Measurements from ENCODE around the gene POLE. TPM values are rescaled to one million over a fixed set of nuclear protein-coding genes. Genes with fewer than 3 reads are reported as not detected.
"Not testable (repeated sequence)": the region's sequence is repeated elsewhere in the genome, so short reads cannot be mapped to it uniquely, and the experiment has no call there.

Gene POLE
- total RNA-seq, 4 donors from 2014 or later: 17.8 to 42.4 (median 27.0) TPM

GRCh38 chr12:132703641-132704040, 16.5 kb upstream of the POLE start:
- H3K36me3 ChIP-seq: peaks cover 0 to 62% (median 0%) of the 10 kb centered on the region in 3 donors
- WGBS, 2 donors: 93 to 96% methylated on average over 6 to 9 of the region's 9 CpGs
- no peaks in the 10 kb centered on the region for H3K27me3 ChIP-seq
- H3K4me1 ChIP-seq: no peaks in the 10 kb centered on the region
- H3K9me3 ChIP-seq: no peaks in the 10 kb centered on the region
- intact Hi-C loops (cut with DNase I): no loop called here
- H3K4me3 ChIP-seq: no peak overlapping the region
- no peak overlapping the region for H3K27ac ChIP-seq
- no peak for TF ChIP-seq POLR2A (IDR thresholded peaks at IDR 0.05)
- DNase-seq: no peak

DNA sequence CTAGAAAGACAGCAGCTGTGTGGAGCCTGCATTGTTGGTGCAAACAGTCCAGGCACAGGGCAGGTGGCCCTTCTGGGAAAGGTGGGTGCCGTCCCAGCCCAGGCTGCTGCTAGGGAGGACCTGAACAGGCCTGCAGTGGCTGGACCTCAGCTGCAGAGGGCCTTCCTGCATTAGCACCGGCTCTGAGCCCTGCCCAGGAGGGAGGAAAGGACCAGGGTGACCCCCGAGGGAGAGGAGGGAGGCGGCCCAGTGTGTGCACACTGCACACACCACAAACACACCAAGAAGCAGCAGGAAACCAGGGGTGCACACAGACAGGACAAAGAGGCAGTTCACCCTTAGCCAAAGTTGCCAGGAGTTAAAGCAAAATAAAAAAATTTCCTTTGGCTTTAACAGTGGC, 15.5 kb upstream of the POLE start:
- no peak for TF ChIP-seq POLR2A (IDR thresholded peaks at IDR 0.05)
- TF ChIP-seq, protein P1, sequence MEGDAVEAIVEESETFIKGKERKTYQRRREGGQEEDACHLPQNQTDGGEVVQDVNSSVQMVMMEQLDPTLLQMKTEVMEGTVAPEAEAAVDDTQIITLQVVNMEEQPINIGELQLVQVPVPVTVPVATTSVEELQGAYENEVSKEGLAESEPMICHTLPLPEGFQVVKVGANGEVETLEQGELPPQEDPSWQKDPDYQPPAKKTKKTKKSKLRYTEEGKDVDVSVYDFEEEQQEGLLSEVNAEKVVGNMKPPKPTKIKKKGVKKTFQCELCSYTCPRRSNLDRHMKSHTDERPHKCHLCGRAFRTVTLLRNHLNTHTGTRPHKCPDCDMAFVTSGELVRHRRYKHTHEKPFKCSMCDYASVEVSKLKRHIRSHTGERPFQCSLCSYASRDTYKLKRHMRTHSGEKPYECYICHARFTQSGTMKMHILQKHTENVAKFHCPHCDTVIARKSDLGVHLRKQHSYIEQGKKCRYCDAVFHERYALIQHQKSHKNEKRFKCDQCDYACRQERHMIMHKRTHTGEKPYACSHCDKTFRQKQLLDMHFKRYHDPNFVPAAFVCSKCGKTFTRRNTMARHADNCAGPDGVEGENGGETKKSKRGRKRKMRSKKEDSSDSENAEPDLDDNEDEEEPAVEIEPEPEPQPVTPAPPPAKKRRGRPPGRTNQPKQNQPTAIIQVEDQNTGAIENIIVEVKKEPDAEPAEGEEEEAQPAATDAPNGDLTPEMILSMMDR (IDR thresholded peaks at IDR 0.05): no peak
- intact Hi-C loops (cut with DNase I): no loop called here

DNA sequence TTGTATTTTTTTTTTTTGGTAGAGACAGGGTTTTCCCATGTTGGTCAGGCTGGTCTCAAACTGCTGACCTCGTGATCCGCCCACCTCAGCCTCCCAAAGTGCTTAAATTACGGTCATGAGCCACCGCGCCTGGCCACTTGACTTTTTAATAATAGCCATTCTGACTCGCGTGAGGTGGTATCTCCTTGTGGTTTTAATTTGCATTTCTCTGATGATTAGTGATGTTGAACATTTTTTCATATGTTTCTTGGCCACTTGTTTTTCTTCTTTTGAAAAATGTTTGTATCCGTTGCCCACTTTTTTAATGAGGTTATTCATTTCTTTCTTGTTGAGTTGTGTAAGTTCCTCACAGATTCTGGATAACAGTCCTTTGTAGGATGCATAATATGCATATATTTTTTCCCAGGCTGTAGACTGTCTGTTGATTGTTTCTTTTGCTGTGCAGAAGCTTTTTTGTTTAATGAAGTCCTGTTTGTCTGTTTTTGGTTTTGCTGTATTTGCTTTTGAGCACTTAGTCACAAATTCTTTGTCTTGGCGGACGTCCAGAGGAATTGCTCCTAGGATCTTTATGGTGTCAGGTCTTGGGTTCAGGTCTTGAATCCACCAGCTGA, 13.2 kb upstream of the POLE start:
- TF ChIP-seq, protein P1 (IDR thresholded peaks at IDR 0.05): no peak
- TF ChIP-seq POLR2A (IDR thresholded peaks at IDR 0.05): no peak
- H3K36me3 ChIP-seq: peaks cover 0 to 91% (median 0%) of the 10 kb centered on the region in 3 donors
- no peak for DNase-seq
- no peaks in the 10 kb centered on the region for H3K27me3 ChIP-seq
- intact Hi-C loops (cut with DNase I): no loop called here
- 89 to 90% methylated on average over 10 of the region's 10 CpGs for WGBS, 2 donors
- H3K4me1 ChIP-seq: peaks cover 0 to 4% (median 0%) of the 10 kb centered on the region in 3 donors
- no peak overlapping the region for H3K27ac ChIP-seq
- H3K4me3 ChIP-seq: no peak overlapping the region
- H3K9me3 ChIP-seq: no peaks in the 10 kb centered on the region

More for the DNA sequence above, 15.5 kb upstream of the POLE start:
- Histone ChIP-seq H3K27ac (no peak overlapping the region), H3K9me3 (no peaks in the 10 kb centered on the region), H3K36me3 (peaks cover 0 to 72% (median 0%) of the 10 kb centered on the region in 3 donors), H3K4me3 (no peak overlapping the region), H3K4me1 (no peaks in the 10 kb centered on the region), H3K27me3 (no peaks in the 10 kb centered on the region)
- 67 to 90% methylated on average over 2 of the region's 4 CpGs for WGBS, 2 donors
- no peak for DNase-seq

GRCh38 chr12:132698341-132698740, 11.2 kb upstream of the POLE start:
- peaks cover 0 to 75% (median 0%) of the 10 kb centered on the region in 3 donors for H3K36me3 ChIP-seq
- 89 to 92% methylated on average over 5 of the region's 5 CpGs for WGBS, 2 donors
- no peak overlapping the region for H3K4me3 ChIP-seq
- TF ChIP-seq, protein P1 (IDR thresholded peaks at IDR 0.05): no peak
- no peak for TF ChIP-seq POLR2A (IDR thresholded peaks at IDR 0.05)
- H3K27ac ChIP-seq: no peak overlapping the region
- H3K4me1 ChIP-seq: peaks cover 0 to 7% (median 0%) of the 10 kb centered on the region in 3 donors
- DNase-seq: no peak
- H3K27me3 ChIP-seq: no peaks in the 10 kb centered on the region
- intact Hi-C loops (cut with DNase I): no loop called here
- no peaks in the 10 kb centered on the region for H3K9me3 ChIP-seq

DNA sequence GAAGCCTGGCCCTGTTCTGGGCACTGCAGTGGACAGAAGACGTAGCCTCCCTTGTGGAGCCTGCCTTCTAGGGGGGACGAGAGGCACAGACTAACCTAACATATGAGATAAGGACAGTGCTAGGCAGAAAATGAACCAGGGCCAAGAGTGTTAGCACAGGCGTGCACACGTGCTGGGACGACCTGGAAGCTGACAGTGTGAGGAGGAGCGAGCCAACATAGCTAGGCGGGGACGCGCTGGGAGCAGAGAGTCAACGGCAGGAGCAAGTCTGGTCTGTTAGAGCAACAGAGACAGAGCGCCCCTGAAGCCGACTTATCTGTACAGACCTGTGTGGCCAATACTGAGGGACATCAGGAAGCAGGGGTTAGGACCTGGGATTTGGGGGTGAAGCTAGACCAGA, 8.3 kb upstream of the POLE start:
- TF ChIP-seq, protein P1 (IDR thresholded peaks at IDR 0.05): no peak
- no peak for TF ChIP-seq POLR2A (IDR thresholded peaks at IDR 0.05)
- Histone ChIP-seq H3K4me3 (no peak overlapping the region), H3K9me3 (no peaks in the 10 kb centered on the region), H3K27ac (no peak overlapping the region), H3K36me3 (peaks cover 0 to 58% (median 0%) of the 10 kb centered on the region in 3 donors), H3K4me1 (peaks cover 0 to 7% (median 0%) of the 10 kb centered on the region in 3 donors), H3K27me3 (no peaks in the 10 kb centered on the region)
- 76 to 84% methylated on average over 10 of the region's 12 CpGs for WGBS, 2 donors
- DNase-seq: no peak
- intact Hi-C loops (cut with DNase I): no loop called here

DNA sequence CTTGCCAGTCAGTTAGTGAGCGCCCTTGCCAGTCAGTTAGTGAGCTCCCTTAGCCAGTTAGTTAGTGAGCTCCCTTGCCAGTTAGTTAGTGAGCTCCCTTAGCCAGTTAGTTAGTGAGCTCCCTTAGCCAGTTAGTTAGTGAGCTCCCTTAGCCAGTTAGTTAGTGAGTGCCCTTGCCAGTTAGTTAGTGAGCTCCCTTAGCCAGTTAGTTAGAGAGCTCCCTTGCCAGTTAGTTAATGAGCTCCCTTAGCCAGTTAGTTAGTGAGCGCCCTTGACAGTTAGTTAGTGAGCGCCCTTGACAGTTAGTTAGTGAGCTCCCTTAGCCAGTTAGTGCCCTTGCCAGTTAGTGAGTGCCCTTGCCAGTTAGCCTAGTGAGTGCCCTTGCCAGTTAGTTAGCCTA, 7.7 kb upstream of the POLE start:
- peaks cover 0 to 54% (median 0%) of the 10 kb centered on the region in 3 donors for H3K36me3 ChIP-seq
- WGBS, 2 donors: 94 to 100% methylated on average over 1 to 3 of the region's 3 CpGs

GRCh38 chr12:132692030-132692429, 4.9 kb upstream of the POLE start:
- intact Hi-C loops (cut with DNase I); H3K9me3 ChIP-seq; DNase-seq; H3K27me3 ChIP-seq; H3K27ac ChIP-seq; H3K4me3 ChIP-seq: not testable (repeated sequence)
- peaks cover 0 to 13% (median 0%) of the 10 kb centered on the region in 3 donors for H3K4me1 ChIP-seq
- 90 to 100% methylated on average over 1 to 2 of the region's 3 CpGs for whole genome bisulfite sequencing, 2 donors
- H3K36me3 ChIP-seq: peaks cover 0 to 25% (median 0%) of the 10 kb centered on the region in 3 donors

More for the DNA sequence above, 7.7 kb upstream of the POLE start:
- H3K9me3 ChIP-seq; DNase-seq; H3K4me1 ChIP-seq; H3K4me3 ChIP-seq; intact Hi-C loops (cut with DNase I); H3K27ac ChIP-seq; H3K27me3 ChIP-seq: not testable (repeated sequence)

All from esophagus squamous epithelium (tissue), 5 donors.